Neural progenitor cell (in vitro differentiated cells): ENCODE data around the gene CPA4.

ENCODE experiments used
- CTCF ChIP-seq: fragments of 200-600 bp; sonication (generic); IDR thresholded peaks from 2 replicates; pipeline ENCODE4 v1.5.1; 2017; ENCODE audit warnings: antibody characterized with exemption, mild to moderate bottlenecking
- EZH2 ChIP-seq: fragments of 200-600 bp; sonication (generic); IDR thresholded peaks from 2 replicates; pipeline ENCODE4 v1.6.1; 2017; ENCODE audit warnings: antibody characterized with exemption, mild to moderate bottlenecking, moderate library complexity
- EZH2phosphoT487 ChIP-seq: fragments of 200-600 bp; sonication (generic); IDR thresholded peaks from 2 replicates; pipeline ENCODE4 v1.6.1; 2017; ENCODE audit warnings: antibody characterized with exemption

GRCh38 chr7:130319541-130319940, 26.6 kb downstream of the CPA4 start:
- TF ChIP-seq CTCF, result no peak
- no peak for TF ChIP-seq EZH2
- TF ChIP-seq EZH2phosphoT487, result no peak
